HEK293 (cell line): ENCODE data around the gene SERAC1.

Experiments used
- CTCF ChIA-PET: fragments of 350-600 bp; formaldehyde crosslinking; extraction: SDS; loops from one replicate; lab custom pipeline; 2021; ENCODE audit warnings: antibody characterized with exemption; lab: Yijun Ruan, JAX
- POLR2A ChIA-PET: fragments of 300-600 bp; formaldehyde crosslinking; extraction: SDS; loops from one replicate; lab custom pipeline; 2020; ENCODE audit warnings: antibody characterized with exemption, inconsistent platforms; lab: Yijun Ruan, JAX
- H3K27ac ChIP-seq: fragments of 200-500 bp; sonication (Bioruptor generic); 2 replicates; pipeline ENCODE4 v1.5.1; 2014; ENCODE audit warnings: low read depth, low read length, control low read depth, inconsistent platforms; ENCODE audit errors: extremely low read depth
- H3K36me3 ChIP-seq, 2 experiments: fragments of 200-500 bp in 1 of 2; sonication (Bioruptor generic) in 1 of 2; 1 replicate in 1 of 2; 2 replicates in 1 of 2; pipeline ENCODE4 v1.5.1; 2014 to 2017; ENCODE audit warnings: inconsistent platforms in 2 of 2, low read length in 2 of 2; ENCODE audit not compliant: control insufficient read depth in 2 of 2, insufficient read depth in 1 of 2
- H3K4me1 ChIP-seq: fragments of 200-500 bp; sonication (Bioruptor generic); 2 replicates; pipeline ENCODE4 v1.5.1; 2014; ENCODE audit warnings: mild to moderate bottlenecking, low read length, inconsistent platforms; ENCODE audit not compliant: control insufficient read depth, insufficient read depth
- H3K4me3 ChIP-seq: 2 replicates; pipeline ENCODE4 v1.5.1; 2011; ENCODE audit warnings: low read depth, mild to moderate bottlenecking, control low read depth, low read length, moderate library complexity
- H3K9me3 ChIP-seq: fragments of 200-500 bp; sonication (Bioruptor generic); 2 replicates; pipeline ENCODE4 v1.5.1; 2014; ENCODE audit warnings: low read depth, low read length, inconsistent platforms; ENCODE audit not compliant: control insufficient read depth, insufficient read depth
- BCL11A ChIP-seq: fragments of 450-650 bp; formaldehyde crosslinking; IDR thresholded peaks from 2 replicates; pipeline ENCODE4 v1.5.1; 2016; ENCODE audit warnings: low read depth, missing biosample characterization, missing genetic modification characterization
- TCF7L2 ChIP-seq: IDR thresholded peaks from 2 replicates; pipeline ENCODE4 v1.6.1; 2011; ENCODE audit warnings: low read depth, mild to moderate bottlenecking, inconsistent platforms, low read length, moderate library complexity, borderline replicate concordance
- TRIM28 ChIP-seq: IDR thresholded peaks from 2 replicates; pipeline ENCODE4 v1.6.1; 2011; ENCODE audit warnings: low read length, control low read depth, borderline replicate concordance
- ZIC2 ChIP-seq: fragments of 450-650 bp; formaldehyde crosslinking; IDR thresholded peaks from 2 replicates; pipeline ENCODE4 v1.5.1; 2016; ENCODE audit warnings: missing biosample characterization, missing genetic modification characterization
- ZNF112 ChIP-seq: fragments of 450-650 bp; formaldehyde crosslinking; IDR thresholded peaks from 2 replicates; pipeline ENCODE4 v1.5.0; 2017; ENCODE audit warnings: missing biosample characterization, missing genetic modification characterization
- ZNF114 ChIP-seq: fragments of 450-650 bp; formaldehyde crosslinking; IDR thresholded peaks from 2 replicates; pipeline ENCODE4 v1.5.0; 2017; ENCODE audit warnings: missing biosample characterization, missing genetic modification characterization
- ZNF121 ChIP-seq: fragments of 450-650 bp; formaldehyde crosslinking; IDR thresholded peaks from 2 replicates; pipeline ENCODE4 v1.5.1; 2016; ENCODE audit warnings: missing biosample characterization, missing genetic modification characterization
- ZNF214 ChIP-seq: fragments of 450-650 bp; formaldehyde crosslinking; IDR thresholded peaks from 2 replicates; pipeline ENCODE4 v1.5.1; 2017; ENCODE audit warnings: missing biosample characterization, mild to moderate bottlenecking, missing genetic modification characterization, borderline replicate concordance
- ZNF24 ChIP-seq: fragments of 450-650 bp; formaldehyde crosslinking; IDR thresholded peaks from 2 replicates; pipeline ENCODE4 v1.5.1; 2016; ENCODE audit warnings: missing biosample characterization, missing genetic modification characterization
- ZNF248 ChIP-seq: fragments of 450-650 bp; formaldehyde crosslinking; IDR thresholded peaks from 2 replicates; pipeline ENCODE4 v1.5.1; 2017; ENCODE audit warnings: missing biosample characterization, missing genetic modification characterization
- ZNF292 ChIP-seq: fragments of 450-650 bp; formaldehyde crosslinking; IDR thresholded peaks from 2 replicates; pipeline ENCODE4 v1.5.1; 2016; ENCODE audit warnings: low read depth, missing biosample characterization, missing genetic modification characterization, borderline replicate concordance
- ZNF37A ChIP-seq: fragments of 450-650 bp; IDR thresholded peaks from 2 replicates; pipeline ENCODE4 v1.5.1; 2018; ENCODE audit warnings: missing biosample characterization, missing genetic modification characterization
- ZNF391 ChIP-seq: fragments of 450-650 bp; formaldehyde crosslinking; IDR thresholded peaks from 2 replicates; pipeline ENCODE4 v1.5.1; 2016; ENCODE audit warnings: low read depth, missing biosample characterization, missing genetic modification characterization, borderline replicate concordance
- ZNF416 ChIP-seq: fragments of 450-650 bp; formaldehyde crosslinking; IDR thresholded peaks from 2 replicates; pipeline ENCODE4 v1.5.1; 2016; ENCODE audit warnings: missing biosample characterization, missing genetic modification characterization
- ZNF530 ChIP-seq: fragments of 450-650 bp; formaldehyde crosslinking; IDR thresholded peaks from 2 replicates; pipeline ENCODE4 v1.5.1; 2016; ENCODE audit warnings: low read depth, missing biosample characterization, missing genetic modification characterization
- ZNF555 ChIP-seq: fragments of 450-650 bp; formaldehyde crosslinking; conservative IDR thresholded peaks from 2 replicates; pipeline ENCODE4 v1.5.1; 2017; ENCODE audit warnings: missing biosample characterization, mild to moderate bottlenecking, missing genetic modification characterization, inconsistent platforms
- ZNF558 ChIP-seq: fragments of 450-650 bp; formaldehyde crosslinking; IDR thresholded peaks from 2 replicates; pipeline ENCODE4 v1.5.1; 2016; ENCODE audit warnings: missing biosample characterization, missing genetic modification characterization
- ZNF571 ChIP-seq: fragments of 450-650 bp; formaldehyde crosslinking; IDR thresholded peaks from 2 replicates; pipeline ENCODE4 v1.5.0; 2017; ENCODE audit warnings: missing biosample characterization, missing genetic modification characterization
- ZNF623 ChIP-seq: fragments of 450-650 bp; formaldehyde crosslinking; IDR thresholded peaks from 2 replicates; pipeline ENCODE4 v1.5.1; 2016; ENCODE audit warnings: missing biosample characterization, missing genetic modification characterization
- ZNF629 ChIP-seq: fragments of 450-650 bp; formaldehyde crosslinking; IDR thresholded peaks from 2 replicates; pipeline ENCODE4 v1.5.1; 2017; ENCODE audit warnings: missing biosample characterization, missing genetic modification characterization
- ZNF843 ChIP-seq: fragments of 450-650 bp; formaldehyde crosslinking; IDR thresholded peaks from 2 replicates; pipeline ENCODE4 v1.5.1; 2016; ENCODE audit warnings: missing biosample characterization, missing genetic modification characterization
- TF ChIP-seq, protein P1 (sequence below): fragments of 450-650 bp; formaldehyde crosslinking; IDR thresholded peaks from 2 replicates; pipeline ENCODE4 v1.5.1; 2016; ENCODE audit warnings: missing biosample characterization, missing genetic modification characterization
- TF ChIP-seq, protein P2 (sequence below): fragments of 450-650 bp; formaldehyde crosslinking; IDR thresholded peaks from 2 replicates; pipeline ENCODE4 v1.5.1; 2016; ENCODE audit warnings: missing biosample characterization, missing genetic modification characterization
- TF ChIP-seq, protein P3 (sequence below): fragments of 450-650 bp; formaldehyde crosslinking; IDR thresholded peaks from 2 replicates; pipeline ENCODE4 v1.5.1; 2016; ENCODE audit warnings: missing biosample characterization, missing genetic modification characterization

SERAC1 gene

DNA sequence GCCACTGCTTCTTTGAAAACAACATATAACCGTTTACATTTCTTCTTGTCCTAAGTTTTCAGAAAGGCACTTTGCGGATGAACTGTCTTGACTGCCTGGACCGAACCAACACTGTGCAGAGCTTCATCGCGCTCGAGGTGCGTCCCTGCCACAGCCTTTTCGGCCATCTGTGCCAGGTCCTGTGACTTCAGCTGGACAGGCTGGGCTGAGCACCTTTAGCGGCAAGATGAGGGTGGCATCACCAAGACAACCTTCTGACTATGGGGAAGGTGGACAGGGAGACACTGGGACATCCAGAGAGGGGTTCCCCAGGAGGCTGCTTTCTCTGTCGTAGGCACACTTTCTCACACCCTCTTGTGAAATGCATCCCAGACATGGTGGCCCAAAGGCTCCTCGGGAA, 104.3 kb downstream of the SERAC1 start:
- H3K36me3 ChIP-seq, result peaks cover 0 to 76% of the 10 kb centered on the region in 2 experiments; a peak in 2 of 3 replicates
- H3K9me3 ChIP-seq, result no peaks in the 10 kb centered on the region
- no peak overlapping the region for H3K4me3 ChIP-seq
- TF ChIP-seq, protein P1, sequence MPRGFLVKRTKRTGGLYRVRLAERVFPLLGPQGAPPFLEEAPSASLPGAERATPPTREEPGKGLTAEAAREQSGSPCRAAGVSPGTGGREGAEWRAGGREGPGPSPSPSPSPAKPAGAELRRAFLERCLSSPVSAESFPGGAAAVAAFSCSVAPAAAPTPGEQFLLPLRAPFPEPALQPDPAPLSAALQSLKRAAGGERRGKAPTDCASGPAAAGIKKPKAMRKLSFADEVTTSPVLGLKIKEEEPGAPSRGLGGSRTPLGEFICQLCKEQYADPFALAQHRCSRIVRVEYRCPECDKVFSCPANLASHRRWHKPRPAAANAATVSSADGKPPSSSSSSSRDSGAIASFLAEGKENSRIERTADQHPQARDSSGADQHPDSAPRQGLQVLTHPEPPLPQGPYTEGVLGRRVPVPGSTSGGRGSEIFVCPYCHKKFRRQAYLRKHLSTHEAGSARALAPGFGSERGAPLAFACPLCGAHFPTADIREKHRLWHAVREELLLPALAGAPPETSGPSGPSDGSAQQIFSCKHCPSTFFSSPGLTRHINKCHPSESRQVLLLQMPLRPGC, result no peak
- TF ChIP-seq ZNF558 (tag by site-specific recombination) (no peak), ZNF843 (no peak), TRIM28 (no peak), BCL11A (tag by site-specific recombination) (no peak), ZNF292 (tag by site-specific recombination) (no peak), ZNF623 (tag by site-specific recombination) (no peak), ZNF416 (no peak), ZNF121 (tag by site-specific recombination) (no peak), ZIC2 (tag by site-specific recombination) (no peak), TCF7L2 (no peak), ZNF629 (tag by site-specific recombination) (no peak)
- CTCF ChIA-PET, result interaction anchor here (5.4 kb wide), 1 partner anchor 9 kb away, joined by 35 read pairs; no protein-coding TSS in a partner anchor
- POLR2A ChIA-PET, result no interaction called here
- H3K4me1 ChIP-seq, result no peaks in the 10 kb centered on the region
- H3K27ac ChIP-seq, result no peak overlapping the region

DNA sequence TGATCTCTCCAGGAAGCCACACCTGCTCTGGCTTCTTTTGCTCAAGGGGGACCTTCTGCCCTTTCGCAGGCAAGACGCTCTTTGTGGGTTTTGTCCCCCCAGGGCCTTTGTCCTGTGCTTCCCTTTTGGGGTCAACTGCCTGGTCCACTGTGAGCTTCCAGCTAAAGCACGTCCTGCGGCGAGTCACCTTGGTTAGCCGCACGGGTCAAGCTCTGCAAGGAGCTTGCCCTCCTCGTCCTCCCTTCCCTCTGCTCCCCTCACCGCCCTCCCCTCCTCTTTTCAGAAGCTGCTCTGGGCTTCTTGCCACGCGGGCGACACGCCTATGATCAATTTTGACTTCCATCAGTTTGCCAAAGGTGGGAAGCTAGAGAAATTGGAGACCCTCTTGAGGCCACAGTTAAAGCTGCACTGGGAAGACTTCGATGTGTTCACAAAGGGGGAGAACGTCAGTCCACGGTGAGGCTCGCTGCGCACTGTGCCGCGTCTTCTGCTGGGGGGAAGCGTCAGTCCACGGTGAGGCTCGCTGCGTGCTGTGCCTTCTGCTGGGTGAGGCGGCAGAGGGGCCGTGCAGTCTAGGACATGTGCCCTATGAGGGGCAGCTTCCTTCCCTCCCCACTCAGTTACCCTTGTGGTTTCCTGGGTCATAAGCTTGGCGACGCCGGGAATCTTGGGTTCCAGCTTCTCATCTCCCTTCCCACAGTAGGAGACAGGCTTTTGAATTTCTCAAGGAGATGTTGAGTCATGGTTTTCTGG, 106.2 kb downstream of the SERAC1 start:
- Histone ChIP-seq H3K9me3 (no peaks in the 10 kb centered on the region), H3K36me3 (peaks cover 0 to 64% of the 10 kb centered on the region in 2 experiments; a peak in 2 of 3 replicates), H3K27ac (no peak overlapping the region)
- TF ChIP-seq ZNF571 (no peak), ZNF391 (tag by site-specific recombination) (no peak), ZNF555 (tag by site-specific recombination) (no peak), ZNF112 (tag by site-specific recombination) (no peak), ZNF248 (tag by site-specific recombination) (no peak), ZNF37A (tag by site-specific recombination) (no peak), ZNF114 (no peak), ZNF214 (tag by site-specific recombination) (no peak), ZNF24 (no peak), ZNF530 (tag by site-specific recombination) (no peak)
- TF ChIP-seq, protein P2, sequence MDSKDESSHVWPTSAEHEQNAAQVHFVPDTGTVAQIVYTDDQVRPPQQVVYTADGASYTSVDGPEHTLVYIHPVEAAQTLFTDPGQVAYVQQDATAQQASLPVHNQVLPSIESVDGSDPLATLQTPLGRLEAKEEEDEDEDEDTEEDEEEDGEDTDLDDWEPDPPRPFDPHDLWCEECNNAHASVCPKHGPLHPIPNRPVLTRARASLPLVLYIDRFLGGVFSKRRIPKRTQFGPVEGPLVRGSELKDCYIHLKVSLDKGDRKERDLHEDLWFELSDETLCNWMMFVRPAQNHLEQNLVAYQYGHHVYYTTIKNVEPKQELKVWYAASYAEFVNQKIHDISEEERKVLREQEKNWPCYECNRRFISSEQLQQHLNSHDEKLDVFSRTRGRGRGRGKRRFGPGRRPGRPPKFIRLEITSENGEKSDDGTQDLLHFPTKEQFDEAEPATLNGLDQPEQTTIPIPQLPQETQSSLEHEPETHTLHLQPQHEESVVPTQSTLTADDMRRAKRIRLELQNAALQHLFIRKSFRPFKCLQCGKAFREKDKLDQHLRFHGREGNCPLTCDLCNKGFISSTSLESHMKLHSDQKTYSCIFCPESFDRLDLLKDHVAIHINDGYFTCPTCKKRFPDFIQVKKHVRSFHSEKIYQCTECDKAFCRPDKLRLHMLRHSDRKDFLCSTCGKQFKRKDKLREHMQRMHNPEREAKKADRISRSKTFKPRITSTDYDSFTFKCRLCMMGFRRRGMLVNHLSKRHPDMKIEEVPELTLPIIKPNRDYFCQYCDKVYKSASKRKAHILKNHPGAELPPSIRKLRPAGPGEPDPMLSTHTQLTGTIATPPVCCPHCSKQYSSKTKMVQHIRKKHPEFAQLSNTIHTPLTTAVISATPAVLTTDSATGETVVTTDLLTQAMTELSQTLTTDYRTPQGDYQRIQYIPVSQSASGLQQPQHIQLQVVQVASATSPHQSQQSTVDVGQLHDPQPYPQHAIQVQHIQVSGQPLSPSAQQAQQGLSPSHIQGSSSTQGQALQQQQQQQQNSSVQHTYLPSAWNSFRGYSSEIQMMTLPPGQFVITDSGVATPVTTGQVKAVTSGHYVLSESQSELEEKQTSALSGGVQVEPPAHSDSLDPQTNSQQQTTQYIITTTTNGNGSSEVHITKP (tag by site-specific recombination), result no peak
- TF ChIP-seq, protein P3, sequence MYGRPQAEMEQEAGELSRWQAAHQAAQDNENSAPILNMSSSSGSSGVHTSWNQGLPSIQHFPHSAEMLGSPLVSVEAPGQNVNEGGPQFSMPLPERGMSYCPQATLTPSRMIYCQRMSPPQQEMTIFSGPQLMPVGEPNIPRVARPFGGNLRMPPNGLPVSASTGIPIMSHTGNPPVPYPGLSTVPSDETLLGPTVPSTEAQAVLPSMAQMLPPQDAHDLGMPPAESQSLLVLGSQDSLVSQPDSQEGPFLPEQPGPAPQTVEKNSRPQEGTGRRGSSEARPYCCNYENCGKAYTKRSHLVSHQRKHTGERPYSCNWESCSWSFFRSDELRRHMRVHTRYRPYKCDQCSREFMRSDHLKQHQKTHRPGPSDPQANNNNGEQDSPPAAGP (tag by site-specific recombination), result no peak
- TF ChIP-seq, all 188 proteins: peak for 0
- ChIA-PET POLR2A (no interaction called here), CTCF (interaction anchor here (0.6 to 5.4 kb wide), 5 partner anchors 10 to 160 kb away, joined by 3 to 35 read pairs (median 6); no protein-coding TSS in a partner anchor)
- no peak overlapping the region for H3K4me3 ChIP-seq
- no peaks in the 10 kb centered on the region for H3K4me1 ChIP-seq
